K562 (cell line): ENCODE measurements around the gene RSBN1L. TPM values are rescaled to one million over a fixed set of nuclear protein-coding genes. Genes with fewer than 3 reads are reported as not detected.
A peak's percentile ranks its signal among the peaks of the same experiment; 100 is the strongest.

Source experiments
- ARID2 ChIP-seq: fragments of 450-650 bp; IDR thresholded peaks from 2 replicates; pipeline ENCODE4 v1.6.1; 2017; ENCODE audit warnings: antibody characterized with exemption, mild to moderate bottlenecking
- ARID3A ChIP-seq: IDR thresholded peaks from 2 replicates; pipeline ENCODE4 v1.6.1; 2012; ENCODE audit warnings: low read depth, low read length, improper control_type of control experiment, borderline replicate concordance
- CTCF ChIP-seq, 3 experiments: IDR thresholded peaks in 2 of 3; conservative IDR thresholded peaks in 1 of 3; 2 replicates each; pipeline ENCODE4 v1.5.1; 2011 to 2012; ENCODE audit warnings: low read length in 3 of 3, mild to moderate bottlenecking in 3 of 3, control low read depth in 2 of 3, improper control_type of control experiment in 1 of 3, inconsistent platforms in 1 of 3, low read depth in 1 of 3, mixed read lengths in 1 of 3, moderate library complexity in 1 of 3; ENCODE audit not compliant: insufficient read depth in 2 of 3
- DEAF1 ChIP-seq: fragments of 450-650 bp; formaldehyde crosslinking; IDR thresholded peaks from 2 replicates; pipeline ENCODE4 v1.4.0; 2020; ENCODE audit warnings: mild to moderate bottlenecking, moderate library complexity
- PTTG1 ChIP-seq: fragments of 450-650 bp; IDR thresholded peaks from 2 replicates; pipeline ENCODE4 v1.6.1; 2016; ENCODE audit warnings: low read depth, mild to moderate bottlenecking, missing genetic modification characterization, missing compliant biosample characterization
- SETDB1 ChIP-seq: IDR thresholded peaks from one replicate; pipeline ENCODE4 v1.6.1; 2012; ENCODE audit warnings: low read length, control low read depth, inconsistent platforms
- SMC3 ChIP-seq: conservative IDR thresholded peaks from 2 replicates; pipeline ENCODE4 v1.6.1; 2011; ENCODE audit warnings: low read depth, low read length, improper control_type of control experiment; ENCODE audit not compliant: insufficient read depth
- TEAD4 ChIP-seq, 2 experiments: sonication (generic) in 1 of 2; formaldehyde crosslinking in 1 of 2; IDR thresholded peaks; 2 replicates each; pipeline versions ENCODE4 v1.6.1 to v1.8.0; 2012 to 2022; ENCODE audit warnings: borderline replicate concordance in 1 of 2, inconsistent platforms in 1 of 2, low read length in 1 of 2, mild to moderate bottlenecking in 1 of 2, missing genetic modification reagents in 1 of 2
- ZKSCAN3 ChIP-seq: fragments of 250-450 bp; sonication (Bioruptor Pico); IDR thresholded peaks from 2 replicates; pipeline ENCODE4 v1.4.0; 2020
- polyA plus RNA-seq, 8 experiments: library from polyadenylated mRNA; depleted of rRNA in 4 of 8; stranded (reverse) in 5 of 8; unstranded in 3 of 8; fragments of >200 nt; fragmentation: Nextera tagmentation in 2 of 8; fragmentation: Illumina TruSeq in 1 of 8; extraction: Ambion mirVana in 2 of 8; extraction: Trizol in 1 of 8; gene quantifications; 2 replicates each; pipeline versions ENCODE4 v1.2.1 to v1.2.3, GENCODE V29; 2011 to 2014; ENCODE audit warnings: inconsistent platforms in 1 of 8, missing spikeins in 1 of 8
- total RNA-seq, 7 experiments: library from RNA; depleted of rRNA in 6 of 7; stranded (reverse); fragments of >200 nt in 6 of 7; fragmentation: Illumina TruSeq in 2 of 7; extraction: Trizol in 2 of 7; gene quantifications; 2 replicates each; pipeline versions ENCODE4 v1.2.1 to v1.2.3, GENCODE V29; 2011 to 2021; ENCODE audit warnings: low replicate concordance in 1 of 7

Gene RSBN1L
- total and polyA plus RNA-seq, 9 of the 15 experiments (the other 6 are each of a cell fraction or from before 2014, with no cell fraction given): 6.2 to 35.2 (median 20.1) TPM

GRCh38 chr7:77759294-77759889 is 63.1 kb downstream of the RSBN1L start (continued):
- TF ChIP-seq PTTG1 (tag) (no peak), ARID2 (0 out of 2 replicates have a peak, but pooled peaks have one; percentile 52), TEAD4 (IDR thresholded peaks at IDR 0.05; ENCODE audit: low read length) (no peak), TEAD4 (CRISPR knock-in tag; IDR thresholded peaks at IDR 0.05; ENCODE audit: borderline replicate concordance) (no peak), DEAF1 (peak; percentile 87), SETDB1 (no peak), CTCF (IDR thresholded peaks at IDR 0.05 in 2 of 3, conservative IDR thresholded peaks at IDR 0.05 in 1 of 3; ENCODE audit: insufficient read depth in 2 of 3, low read depth in 1 of 3, low read length in 3 of 3) (peak; percentile 70 to 91 (median 77)), ARID3A (peak; percentile 91; the same call in 1 of the 2 replicates), SMC3 (peak; percentile 91), ZKSCAN3 (CRISPR knock-in tag) (no peak)
